GM12878 (cell line): ENCODE measurements around the gene MED25. TPM values are rescaled to one million over a fixed set of nuclear protein-coding genes. Genes with fewer than 3 reads are reported as not detected.
A peak's percentile ranks its signal among the peaks of the same experiment; 100 is the strongest.

ENCODE experiments used
- ATAC-seq: fragments of 200-7000 bp; cut with Tn5 transposase; 3 replicates; pipeline ENCODE4 v1.9.1; 2020; ENCODE audit warnings: mild to moderate bottlenecking, moderate library complexity
- BruUV-seq: library from RNA; stranded (reverse); fragments of 400-500 nt; replicated peaks from 2 replicates; lab custom pipeline; 2021; lab: Mats Ljungman, UMichigan
- CTCF ChIA-PET: fragments of 300-600 bp; sonication (Branson Sonifier 250); formaldehyde crosslinking; extraction: SDS; loops from one replicate; lab custom pipeline; 2021; ENCODE audit warnings: inconsistent platforms; lab: Yijun Ruan, JAX
- POLR2A ChIA-PET: fragments of 350-600 bp; formaldehyde crosslinking; extraction: SDS; loops from one replicate; lab custom pipeline; 2021; ENCODE audit warnings: inconsistent platforms; lab: Charles Lee
- RAD21 ChIA-PET: fragments of 300-600 bp; sonication (Branson Sonifier 250); formaldehyde crosslinking; loops from one replicate; lab custom pipeline; 2023; ENCODE audit warnings: antibody characterized with exemption; ENCODE audit not compliant: unreplicated experiment; lab: Charles Lee
- SMC1A ChIA-PET: fragments of 300-600 bp; sonication (Branson Sonifier 250); formaldehyde crosslinking; loops from one replicate; lab custom pipeline; 2023; ENCODE audit not compliant: unreplicated experiment, uncharacterized antibody; lab: Charles Lee
- DNase-seq: peaks from one replicate; pipeline ENCODE4 v3.0.0-alpha.2; 2011; ENCODE audit warnings: low read depth, low spot score
- FAIRE-seq: peaks from 3 replicates; lab custom pipeline; 2011; peaks lifted over from hg19 to GRCh38; lab: Jason Lieb, UNC
- H2AFZ ChIP-seq: 2 replicates; pipeline ENCODE4 v1.6.0; 2011; ENCODE audit warnings: low read depth, low read length, control low read depth; ENCODE audit not compliant: control insufficient read depth
- H3K27ac ChIP-seq: 2 replicates; pipeline ENCODE4 v1.5.1; 2011; ENCODE audit warnings: control low read depth; ENCODE audit not compliant: control insufficient read depth, insufficient read depth
- H3K27me3 ChIP-seq, 2 experiments: replicated peaks in 1 of 2; 2 replicates each; pipeline versions ENCODE4 v1.6.0 to v1.6.1; 2011; ENCODE audit warnings: low read length in 1 of 2; ENCODE audit not compliant: control insufficient read depth in 2 of 2, insufficient read depth in 2 of 2
- H3K36me3 ChIP-seq, 2 experiments: 2 replicates each; pipeline ENCODE4 v1.5.1; 2011; ENCODE audit warnings: low read length in 1 of 2; ENCODE audit not compliant: control insufficient read depth in 2 of 2, insufficient read depth in 2 of 2
- H3K4me1 ChIP-seq: 2 replicates; pipeline ENCODE4 v1.6.1; 2011; ENCODE audit warnings: mild to moderate bottlenecking, low read length, moderate library complexity, mixed read lengths; ENCODE audit not compliant: control insufficient read depth, insufficient read depth
- H3K4me2 ChIP-seq: 2 replicates; pipeline ENCODE4 v1.6.0; 2011; ENCODE audit warnings: control low read depth; ENCODE audit not compliant: control insufficient read depth, insufficient read depth
- H3K4me3 ChIP-seq: fragments of 200-600 bp; sonication (generic); 2 replicates; pipeline ENCODE4 v1.5.1; 2016
- H3K79me2 ChIP-seq: 2 replicates; pipeline ENCODE4 v1.6.0; 2011; ENCODE audit warnings: low read length; ENCODE audit not compliant: control insufficient read depth, insufficient read depth
- H3K9ac ChIP-seq: 2 replicates; pipeline ENCODE4 v1.8.0; 2011; ENCODE audit warnings: low read length, control low read depth, mixed read lengths; ENCODE audit not compliant: control insufficient read depth, insufficient read depth
- H3K9me3 ChIP-seq: replicated peaks from 3 replicates; pipeline ENCODE4 v1.5.1; 2011; ENCODE audit warnings: mild to moderate bottlenecking, low read length; ENCODE audit not compliant: control insufficient read depth, insufficient read depth
- H4K20me1 ChIP-seq: 2 replicates; pipeline ENCODE4 v1.6.0; 2011; ENCODE audit not compliant: control insufficient read depth, insufficient read depth
- GABPA ChIP-seq: IDR thresholded peaks from 2 replicates; pipeline ENCODE4 v1.6.1; 2014; ENCODE audit warnings: antibody characterized with exemption, low read depth, mild to moderate bottlenecking, inconsistent platforms
- GATAD2B ChIP-seq: fragments of 450-650 bp; conservative IDR thresholded peaks from 2 replicates; pipeline ENCODE4 v1.6.1; 2017; ENCODE audit warnings: low read depth, mild to moderate bottlenecking, moderate library complexity
- MYC ChIP-seq: IDR thresholded peaks from 2 replicates; pipeline ENCODE4 v1.6.1; 2011; ENCODE audit warnings: mild to moderate bottlenecking, low read length, moderate library complexity, inconsistent platforms; ENCODE audit not compliant: insufficient read depth, insufficient replicate concordance, insufficient read length, severe bottlenecking
- PAX8 ChIP-seq: fragments of 450-650 bp; IDR thresholded peaks from 2 replicates; pipeline ENCODE4 v1.6.1; 2017; ENCODE audit warnings: mild to moderate bottlenecking, moderate library complexity
- PKNOX1 ChIP-seq: fragments of 450-650 bp; IDR thresholded peaks from 2 replicates; pipeline ENCODE4 v1.6.1; 2016; ENCODE audit warnings: mild to moderate bottlenecking
- PML ChIP-seq: IDR thresholded peaks from 2 replicates; pipeline ENCODE4 v1.6.1; 2012; ENCODE audit warnings: low read length, inconsistent platforms
- POLR2A ChIP-seq: IDR thresholded peaks from 2 replicates; pipeline ENCODE4 v1.6.1; 2011; ENCODE audit warnings: low read depth, mild to moderate bottlenecking, low read length
- PRDM15 ChIP-seq: fragments of 450-650 bp; formaldehyde crosslinking; IDR thresholded peaks from 2 replicates; pipeline ENCODE4 v1.4.0; 2020; ENCODE audit warnings: mild to moderate bottlenecking, moderate library complexity
- SIN3A ChIP-seq: IDR thresholded peaks from 2 replicates; pipeline ENCODE4 v1.6.1; 2012; ENCODE audit warnings: low read depth, low read length, improper control_type of control experiment
- USF2 ChIP-seq: IDR thresholded peaks from 2 replicates; pipeline ENCODE4 v1.6.1; 2011; ENCODE audit warnings: low read depth, low read length, improper control_type of control experiment, borderline replicate concordance
- ZZZ3 ChIP-seq: IDR thresholded peaks from 2 replicates; pipeline ENCODE4 v1.6.1; 2011; ENCODE audit warnings: low read depth; ENCODE audit not compliant: control insufficient read depth, insufficient read length
- WGBS: methylation state at CpG from one replicate; pipeline ENCODE4 v1.1.6; 2016; ENCODE audit warnings: low lambda C conversion rate; ENCODE audit not compliant: insufficient replicate concordance, insufficient coverage; ENCODE audit errors: missing lambda C conversion rate; 5-methylcytosine and 5-hydroxymethylcytosine counted together
- in situ Hi-C: fragments of 300-500 bp; cut with MboI; formaldehyde crosslinking; loops from 9 replicates; pipeline ENCODE4 v1.14.3; 2018; ENCODE audit warnings: mixed read lengths
- intact Hi-C: fragments of 100-400 bp; cut with micrococcal nuclease; formaldehyde crosslinking; loops from one replicate; pipeline ENCODE4 v1.14.2; 2022; ENCODE audit not compliant: unreplicated experiment
- polyA plus RNA-seq, 11 experiments: library from polyadenylated mRNA; depleted of rRNA in 4 of 11; unstranded in 6 of 11; stranded (reverse) in 5 of 11; fragments of >200 nt; fragmentation: Nextera tagmentation in 4 of 11; fragmentation: Illumina TruSeq in 1 of 11; extraction: Ambion mirVana in 4 of 11; extraction: Trizol in 1 of 11; gene quantifications; 1 replicate in 1 of 11; 2 replicates in 10 of 11; pipeline versions ENCODE4 v1.2.1 to v1.2.3, GENCODE V29; 2011 to 2016; ENCODE audit warnings: inconsistent platforms in 2 of 11, missing spikeins in 2 of 11, low read depth in 1 of 11
- total RNA-seq, 4 experiments: library from RNA; depleted of rRNA in 3 of 4; stranded (reverse); fragments of >200 nt in 3 of 4; fragmentation: Illumina TruSeq in 1 of 4; extraction: Trizol in 1 of 4; gene quantifications; 2 replicates each; pipeline versions ENCODE4 v1.2.1 to v1.2.3, GENCODE V29; 2013 to 2021

Gene MED25
- total and polyA plus RNA-seq, 10 of the 15 experiments (the other 5 are each of a cell fraction or from before 2014, with no cell fraction given), result 3.5 to 53.9 (median 17.1) TPM

GRCh38 chr19:49801401-49801888 is 16.6 kb upstream of the MED25 start:
- 99% methylated on average over 19 of the region's 32 CpGs for WGBS
- POLR2A ChIA-PET, result interaction anchor here (0.6 kb wide), 1 partner anchor 110 kb away, joined by 4 read pairs; no protein-coding TSS in a partner anchor
- SMC1A ChIA-PET, result no interaction called here
- Histone ChIP-seq H3K4me1 (no peaks in the 10 kb centered on the region), H3K4me3 (no peak overlapping the region), H3K4me2 (no peak overlapping the region), H3K27me3 (no peaks in the 10 kb centered on the region), H3K36me3 (peaks cover 12 to 28% of the 10 kb centered on the region in 2 experiments; a peak in 3 of 4 replicates), H3K9ac (no peak overlapping the region), H3K79me2 (no peaks in the 10 kb centered on the region), H3K27ac (no peak overlapping the region), H4K20me1 (no peaks in the 10 kb centered on the region), H3K9me3 (no peaks in the 10 kb centered on the region), H2AFZ (no peak overlapping the region)
- no peak for FAIRE-seq
- intact Hi-C loops, result no loop called here
- no peak for DNase-seq
- no peak for ATAC-seq
- BruUV-seq, result no TSS peak
- in situ Hi-C loops, result no loop called here
- no peak for TF ChIP-seq GATAD2B
- TF ChIP-seq POLR2A, result 0 out of 2 replicates have a peak, but pooled peaks have one; percentile 29
- RAD21 ChIA-PET, result no interaction called here
- CTCF ChIA-PET, result no interaction called here

- no peak overlapping the region for H3K9ac ChIP-seq
- no TSS peak for BruUV-seq
- H3K4me1 ChIP-seq, result no peaks in the 10 kb centered on the region
- POLR2A ChIA-PET, result no interaction called here
- H3K4me3 ChIP-seq, result no peak overlapping the region
- DNase-seq, result no peak
- FAIRE-seq, result no peak
- ATAC-seq, result no peak
- RAD21 ChIA-PET, result no interaction called here
- H4K20me1 ChIP-seq, result no peaks in the 10 kb centered on the region
- no peaks in the 10 kb centered on the region for H3K9me3 ChIP-seq
- in situ Hi-C loops, result no loop called here
- H2AFZ ChIP-seq, result no peak overlapping the region
- H3K36me3 ChIP-seq, result peaks cover 9 to 22% of the 10 kb centered on the region in 2 experiments; a peak in 3 of 4 replicates
- WGBS, result 89% methylated on average over 19 of the region's 38 CpGs
- H3K4me2 ChIP-seq, result no peak overlapping the region
- no peaks in the 10 kb centered on the region for H3K27me3 ChIP-seq
- SMC1A ChIA-PET, result no interaction called here
- CTCF ChIA-PET, result no interaction called here
- H3K79me2 ChIP-seq, result no peaks in the 10 kb centered on the region
- intact Hi-C loops, result no loop called here
- no peak overlapping the region for H3K27ac ChIP-seq
- TF ChIP-seq ZZZ3, result no peak
- no peak for TF ChIP-seq USF2
- TF ChIP-seq PKNOX1, result peak; percentile 80
- TF ChIP-seq SIN3A, result no peak
- TF ChIP-seq PRDM15 (CRISPR knock-in tag), result no peak
- TF ChIP-seq PAX8, result no peak
- no peak for TF ChIP-seq GABPA
- no peak for TF ChIP-seq PML
- no peak for TF ChIP-seq MYC
These were observed 16.0 kb upstream of the MED25 start for GRCh38 chr19:49801966-49802661.
